SU-DHL-6 (cell line): ENCODE data around the gene KIF4A.

Experiments used
- H2AFZ ChIP-seq: fragments of 200-600 bp; sonication (generic); 2 replicates; pipeline ENCODE4 v1.6.1; 2014; ENCODE audit warnings: low read depth, mild to moderate bottlenecking, moderate library complexity, mixed read lengths, antibody characterized with exemption, low read length; ENCODE audit not compliant: severe bottlenecking
- H3F3A ChIP-seq: fragments of 200-600 bp; shearing (Covaris generic); 2 replicates; pipeline ENCODE4 v1.6.0; 2016; ENCODE audit warnings: antibody characterized with exemption, mild to moderate bottlenecking; ENCODE audit not compliant: insufficient read depth
- H3K27ac ChIP-seq: fragments of 200-600 bp; sonication (generic); 2 replicates; pipeline ENCODE4 v1.5.1; 2016; ENCODE audit warnings: low read depth, mild to moderate bottlenecking, low read length, moderate library complexity, mixed read lengths
- H3K27me3 ChIP-seq: fragments of 200-600 bp; sonication (generic), shearing (Covaris generic); 2 replicates; pipeline ENCODE4 v1.6.0; 2014; ENCODE audit warnings: mild to moderate bottlenecking, low read length
- H3K36me3 ChIP-seq: fragments of 200-600 bp; sonication (generic); 2 replicates; pipeline ENCODE4 v1.6.1; 2014; ENCODE audit warnings: mild to moderate bottlenecking, low read length, mixed read lengths
- H3K4me2 ChIP-seq: fragments of 300-600, 200-600 bp; shearing (Covaris generic), sonication (generic); 2 replicates; pipeline ENCODE4 v1.6.0; 2014; ENCODE audit warnings: low read length, low read depth, mild to moderate bottlenecking; ENCODE audit not compliant: poor library complexity, severe bottlenecking
- H3K4me3 ChIP-seq: fragments of 200-600 bp; sonication (generic); 2 replicates; pipeline ENCODE4 v1.5.1; 2014; ENCODE audit warnings: antibody characterized with exemption, low read length, mild to moderate bottlenecking, mixed read lengths; ENCODE audit not compliant: insufficient read depth, poor library complexity, severe bottlenecking
- H3K79me2 ChIP-seq: fragments of 200-600 bp; sonication (generic); 2 replicates; pipeline ENCODE4 v1.6.1; 2014; ENCODE audit warnings: mild to moderate bottlenecking, low read length, moderate library complexity; ENCODE audit not compliant: insufficient read depth
- H3K9ac ChIP-seq: fragments of 200-600 bp; sonication (generic); 2 replicates; pipeline ENCODE4 v1.7.0; 2014; ENCODE audit warnings: mild to moderate bottlenecking, low read length
- H3K9me2 ChIP-seq: fragments of 200-600 bp; sonication (generic); replicated peaks from 2 replicates; pipeline ENCODE4 v1.6.1; 2014; ENCODE audit warnings: low read length; ENCODE audit not compliant: insufficient read depth
- H3K9me3 ChIP-seq: fragments of 200-600 bp; sonication (generic); 2 replicates; pipeline ENCODE4 v1.6.1; 2014; ENCODE audit warnings: low read length, mixed read lengths; ENCODE audit not compliant: insufficient read depth
- H4K20me1 ChIP-seq: fragments of 200-600 bp; sonication (generic); 2 replicates; pipeline ENCODE4 v1.6.1; 2014; ENCODE audit warnings: low read depth, mild to moderate bottlenecking, antibody characterized with exemption, low read length, moderate library complexity, mixed read lengths
- EZH2phosphoT487 ChIP-seq: fragments of 200-600 bp; sonication (generic), shearing (Covaris generic); conservative IDR thresholded peaks from 2 replicates; pipeline ENCODE4 v1.6.1; 2018; ENCODE audit warnings: mild to moderate bottlenecking, antibody characterized with exemption, low read length, moderate library complexity, mixed read lengths
- TF ChIP-seq, protein P1 (sequence below): fragments of 200-600 bp; sonication (generic); IDR thresholded peaks from one replicate; pipeline ENCODE4 v1.5.1; 2017; ENCODE audit warnings: antibody characterized with exemption, mild to moderate bottlenecking, low read length, moderate library complexity; ENCODE audit not compliant: insufficient read depth, poor library complexity, severe bottlenecking

KIF4A gene

DNA sequence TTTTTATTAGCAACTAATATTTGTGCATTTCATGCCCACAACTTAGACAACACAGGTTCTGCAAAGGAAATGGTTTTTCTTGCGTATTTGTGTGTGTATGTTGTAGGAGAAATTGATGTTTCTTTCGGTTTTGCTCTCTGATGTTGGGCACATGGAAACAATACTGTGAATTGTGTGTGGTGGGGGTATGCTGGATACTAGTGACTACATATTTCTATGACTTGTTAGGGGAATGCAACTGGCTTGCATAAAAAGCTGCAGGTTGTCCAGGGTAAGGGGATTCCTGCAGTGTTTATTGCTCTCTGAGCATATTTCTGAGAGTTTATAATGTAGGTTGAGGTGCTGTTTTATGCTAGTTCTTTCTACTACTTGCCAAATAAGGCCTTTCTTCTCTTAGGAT is 166.4 kb downstream of the KIF4A start:
- Histone ChIP-seq H2AFZ (no peak overlapping the region), H3K79me2 (no peaks in the 10 kb centered on the region), H3K9me2 (no peaks in the 10 kb centered on the region), H4K20me1 (no peaks in the 10 kb centered on the region), H3F3A (peaks cover 12% of the 10 kb centered on the region), H3K36me3 (no peaks in the 10 kb centered on the region), H3K9me3 (no peaks in the 10 kb centered on the region), H3K4me2 (peak overlapping the region; percentile 59), H3K9ac (peak overlapping the region; percentile 83), H3K4me3 (peak overlapping the region; percentile 64), H3K27me3 (no peaks in the 10 kb centered on the region), H3K27ac (no peak overlapping the region)
- TF ChIP-seq, protein P1, sequence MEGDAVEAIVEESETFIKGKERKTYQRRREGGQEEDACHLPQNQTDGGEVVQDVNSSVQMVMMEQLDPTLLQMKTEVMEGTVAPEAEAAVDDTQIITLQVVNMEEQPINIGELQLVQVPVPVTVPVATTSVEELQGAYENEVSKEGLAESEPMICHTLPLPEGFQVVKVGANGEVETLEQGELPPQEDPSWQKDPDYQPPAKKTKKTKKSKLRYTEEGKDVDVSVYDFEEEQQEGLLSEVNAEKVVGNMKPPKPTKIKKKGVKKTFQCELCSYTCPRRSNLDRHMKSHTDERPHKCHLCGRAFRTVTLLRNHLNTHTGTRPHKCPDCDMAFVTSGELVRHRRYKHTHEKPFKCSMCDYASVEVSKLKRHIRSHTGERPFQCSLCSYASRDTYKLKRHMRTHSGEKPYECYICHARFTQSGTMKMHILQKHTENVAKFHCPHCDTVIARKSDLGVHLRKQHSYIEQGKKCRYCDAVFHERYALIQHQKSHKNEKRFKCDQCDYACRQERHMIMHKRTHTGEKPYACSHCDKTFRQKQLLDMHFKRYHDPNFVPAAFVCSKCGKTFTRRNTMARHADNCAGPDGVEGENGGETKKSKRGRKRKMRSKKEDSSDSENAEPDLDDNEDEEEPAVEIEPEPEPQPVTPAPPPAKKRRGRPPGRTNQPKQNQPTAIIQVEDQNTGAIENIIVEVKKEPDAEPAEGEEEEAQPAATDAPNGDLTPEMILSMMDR: no peak
- no peak for TF ChIP-seq EZH2phosphoT487

- H3K27ac ChIP-seq: no peak overlapping the region
- H3K9ac ChIP-seq: no peak overlapping the region
- no peaks in the 10 kb centered on the region for H3K9me2 ChIP-seq
- no peaks in the 10 kb centered on the region for H3K27me3 ChIP-seq
- no peak overlapping the region for H3K4me2 ChIP-seq
- no peaks in the 10 kb centered on the region for H3K79me2 ChIP-seq
- no peaks in the 10 kb centered on the region for H3K36me3 ChIP-seq
- H4K20me1 ChIP-seq: no peaks in the 10 kb centered on the region
- H3F3A ChIP-seq: no peaks in the 10 kb centered on the region
- no peaks in the 10 kb centered on the region for H3K9me3 ChIP-seq
- no peak for TF ChIP-seq EZH2phosphoT487
- TF ChIP-seq, protein P1: no peak
- no peak overlapping the region for H2AFZ ChIP-seq
- H3K4me3 ChIP-seq: no peak overlapping the region
These were observed 171.1 kb downstream of the KIF4A start for GRCh38 chrX:70461026-70461425.

GRCh38 chrX:70464051-70464450 is 174.1 kb downstream of the KIF4A start:
- Histone ChIP-seq H3K36me3 (no peaks in the 10 kb centered on the region), H2AFZ (no peak overlapping the region), H3K27me3 (no peaks in the 10 kb centered on the region), H3K4me2 (no peak overlapping the region), H3K9me2 (no peaks in the 10 kb centered on the region), H3F3A (no peaks in the 10 kb centered on the region), H3K9ac (no peak overlapping the region), H3K9me3 (no peaks in the 10 kb centered on the region), H3K27ac (no peak overlapping the region), H3K4me3 (no peak overlapping the region), H4K20me1 (no peaks in the 10 kb centered on the region), H3K79me2 (no peaks in the 10 kb centered on the region)
- TF ChIP-seq, protein P1: no peak
- no peak for TF ChIP-seq EZH2phosphoT487
